Measurements from ENCODE around the gene SNX9. TPM values are rescaled to one million over a fixed set of nuclear protein-coding genes. Genes with fewer than 3 reads are reported as not detected.
"Not testable (repeated sequence)": the region's sequence is repeated elsewhere in the genome, so short reads cannot be mapped to it uniquely, and the experiment has no call there.

SNX9 gene
- total and polyA plus RNA-seq, 9 donors, result 20.2 to 36.9 (median 27.1) TPM

- WGBS (ENCODE audit: insufficient coverage), result no CpG with 5 or more reads among the region's 1 CpG
- H3K36me3 ChIP-seq (ENCODE audit: control insufficient read depth, insufficient read depth, low read length), result peaks cover 2% of the 10 kb centered on the region
- no peak overlapping the region for H3K27ac ChIP-seq (ENCODE audit: low read length)
These were observed 31.0 kb downstream of the SNX9 start for GRCh38 chr6:157853902-157854502.

DNA sequence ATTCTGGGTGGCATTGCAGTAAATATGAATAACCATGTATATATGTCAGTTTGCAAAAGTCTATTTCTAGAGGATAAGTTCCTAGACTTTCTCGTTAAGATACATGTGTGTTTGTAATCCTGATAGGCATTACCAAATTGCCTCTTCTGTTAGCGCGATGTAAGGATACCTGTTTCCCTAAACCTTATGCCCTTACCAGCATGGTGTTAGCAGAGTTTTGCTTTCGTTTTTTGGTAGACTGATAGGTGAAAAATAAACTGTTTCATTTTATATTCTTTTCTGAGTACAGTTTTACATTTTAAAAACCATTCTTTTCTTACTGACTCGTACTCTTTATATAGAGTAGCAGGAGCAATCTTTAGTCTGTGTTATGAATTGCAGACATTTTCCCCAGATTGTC, 32.3 kb downstream of the SNX9 start:
- DNase-seq, result no peak
- WGBS (ENCODE audit: insufficient coverage), result no CpG with 5 or more reads among the region's 5 CpGs
- Histone ChIP-seq H3K27ac (ENCODE audit: low read length) (no peak overlapping the region), H3K9me3 (replicated peaks; ENCODE audit: control insufficient read depth, low read depth, low read length) (peaks cover 19% of the 10 kb centered on the region), H3K4me1 (ENCODE audit: control insufficient read depth, insufficient read depth, low read length) (no peaks in the 10 kb centered on the region), H3K27me3 (ENCODE audit: control insufficient read depth, insufficient read depth, low read length) (no peaks in the 10 kb centered on the region), H3K4me3 (ENCODE audit: low read length) (no peak overlapping the region), H3K36me3 (ENCODE audit: control insufficient read depth, insufficient read depth, low read length) (peaks cover 2% of the 10 kb centered on the region)

More at GRCh38 chr6:157853902-157854502, 31.0 kb downstream of the SNX9 start:
- no peaks in the 10 kb centered on the region for H3K27me3 ChIP-seq (ENCODE audit: control insufficient read depth, insufficient read depth, low read length)
- no peak overlapping the region for H3K4me3 ChIP-seq (ENCODE audit: low read length)
- no peaks in the 10 kb centered on the region for H3K4me1 ChIP-seq (ENCODE audit: control insufficient read depth, insufficient read depth, low read length)
- DNase-seq, result no peak
- H3K9me3 ChIP-seq (replicated peaks; ENCODE audit: control insufficient read depth, low read depth, low read length), result peaks cover 19% of the 10 kb centered on the region

DNA sequence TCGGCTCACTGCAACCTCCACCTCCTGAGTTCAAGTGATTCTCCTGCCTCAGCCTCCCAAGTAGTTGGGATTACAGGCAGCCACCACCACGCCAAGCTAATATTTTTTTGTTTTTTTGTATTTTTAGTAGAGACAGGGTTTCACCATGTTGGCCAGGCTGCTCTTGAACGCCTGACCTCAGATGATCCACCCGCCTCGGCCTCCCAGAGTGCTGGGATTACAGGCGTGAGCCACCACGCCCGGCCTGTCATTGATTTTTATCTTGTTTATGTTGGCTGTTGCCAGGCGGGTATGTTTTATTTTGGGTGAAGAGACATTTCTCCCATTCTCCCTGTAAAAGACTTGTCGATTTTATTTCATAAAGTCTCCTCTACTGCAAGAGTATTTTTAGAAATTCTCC, 32.8 kb downstream of the SNX9 start:
- H3K27me3 ChIP-seq (ENCODE audit: control insufficient read depth, insufficient read depth, low read length); H3K36me3 ChIP-seq (ENCODE audit: control insufficient read depth, insufficient read depth, low read length); H3K4me1 ChIP-seq (ENCODE audit: control insufficient read depth, insufficient read depth, low read length); DNase-seq; H3K4me3 ChIP-seq (ENCODE audit: low read length); H3K27ac ChIP-seq (ENCODE audit: low read length): not testable (repeated sequence)
- peaks cover 19% of the 10 kb centered on the region for H3K9me3 ChIP-seq (replicated peaks; ENCODE audit: control insufficient read depth, low read depth, low read length)
- WGBS (ENCODE audit: insufficient coverage), result no CpG with 5 or more reads among the region's 10 CpGs

- WGBS (ENCODE audit: insufficient coverage), result no CpG with 5 or more reads among the region's 1 CpG
- not testable (repeated sequence) for H3K4me1 ChIP-seq (ENCODE audit: control insufficient read depth, insufficient read depth, low read length); H3K4me3 ChIP-seq (ENCODE audit: low read length); H3K36me3 ChIP-seq (ENCODE audit: control insufficient read depth, insufficient read depth, low read length); H3K27me3 ChIP-seq (ENCODE audit: control insufficient read depth, insufficient read depth, low read length); H3K9me3 ChIP-seq (replicated peaks; ENCODE audit: control insufficient read depth, low read depth, low read length); DNase-seq; H3K27ac ChIP-seq (ENCODE audit: low read length)
These were observed 35.6 kb downstream of the SNX9 start for GRCh38 chr6:157858664-157859063.

DNA sequence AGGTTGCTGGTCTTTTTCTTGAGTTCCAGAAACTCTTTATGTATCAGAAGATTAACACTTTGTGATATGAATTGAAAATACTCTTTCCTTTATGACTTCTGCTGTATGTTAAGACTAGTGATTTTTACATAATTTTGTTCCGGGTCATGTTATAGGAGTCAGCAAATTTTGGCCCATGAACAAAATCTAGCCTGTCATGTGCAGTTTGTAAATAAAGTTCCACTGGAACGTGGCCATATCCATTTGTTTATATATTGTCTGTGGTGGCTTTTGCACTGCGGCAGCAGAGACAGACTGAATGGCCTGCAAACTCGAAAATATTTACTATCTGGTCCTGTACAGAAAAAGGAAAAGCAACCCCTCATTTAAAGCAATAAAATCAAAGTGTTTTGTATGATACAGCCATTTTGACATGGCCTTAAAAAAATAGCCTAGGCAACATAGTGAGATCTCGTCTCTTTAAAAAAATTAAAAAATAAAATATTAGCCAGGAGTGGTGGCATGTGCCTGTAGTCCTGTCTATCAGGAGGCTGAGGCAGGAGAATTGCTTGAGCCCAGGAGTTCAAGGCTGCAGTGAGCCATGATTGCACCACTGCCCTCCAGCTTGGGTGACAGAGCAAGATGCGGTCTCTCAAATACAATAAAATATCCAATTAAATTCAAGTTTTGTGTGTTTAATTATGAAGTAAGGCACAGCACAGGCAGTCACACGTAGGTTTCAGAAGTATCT, 36.9 kb downstream of the SNX9 start:
- DNase-seq, result no peak
- no peaks in the 10 kb centered on the region for H3K4me1 ChIP-seq (ENCODE audit: control insufficient read depth, insufficient read depth, low read length)
- no peak overlapping the region for H3K27ac ChIP-seq (ENCODE audit: low read length)
- no peaks in the 10 kb centered on the region for H3K27me3 ChIP-seq (ENCODE audit: control insufficient read depth, insufficient read depth, low read length)
- 31% methylated on average over 2 of the region's 7 CpGs for WGBS (ENCODE audit: insufficient coverage)
- H3K4me3 ChIP-seq (ENCODE audit: low read length), result no peak overlapping the region
- H3K36me3 ChIP-seq (ENCODE audit: control insufficient read depth, insufficient read depth, low read length), result no peaks in the 10 kb centered on the region
- no peaks in the 10 kb centered on the region for H3K9me3 ChIP-seq (replicated peaks; ENCODE audit: control insufficient read depth, low read depth, low read length)

- DNase-seq, result no peak
- H3K4me3 ChIP-seq (ENCODE audit: low read length), result no peak overlapping the region
- WGBS (ENCODE audit: insufficient coverage), result no CpG with 5 or more reads among the region's 4 CpGs
- no peaks in the 10 kb centered on the region for H3K27me3 ChIP-seq (ENCODE audit: control insufficient read depth, insufficient read depth, low read length)
- H3K9me3 ChIP-seq (replicated peaks; ENCODE audit: control insufficient read depth, low read depth, low read length), result no peaks in the 10 kb centered on the region
- no peak overlapping the region for H3K27ac ChIP-seq (ENCODE audit: low read length)
- H3K36me3 ChIP-seq (ENCODE audit: control insufficient read depth, insufficient read depth, low read length), result no peaks in the 10 kb centered on the region
- no peaks in the 10 kb centered on the region for H3K4me1 ChIP-seq (ENCODE audit: control insufficient read depth, insufficient read depth, low read length)
These were observed 37.5 kb downstream of the SNX9 start for GRCh38 chr6:157860505-157860991.

GRCh38 chr6:157861184-157861583, 38.1 kb downstream of the SNX9 start:
- no peaks in the 10 kb centered on the region for H3K4me1 ChIP-seq (ENCODE audit: control insufficient read depth, insufficient read depth, low read length)
- no peak for DNase-seq
- H3K9me3 ChIP-seq (replicated peaks; ENCODE audit: control insufficient read depth, low read depth, low read length), result no peaks in the 10 kb centered on the region
- WGBS (ENCODE audit: insufficient coverage), result 95% methylated on average over 2 of the region's 4 CpGs
- H3K27me3 ChIP-seq (ENCODE audit: control insufficient read depth, insufficient read depth, low read length), result no peaks in the 10 kb centered on the region
- no peak overlapping the region for H3K4me3 ChIP-seq (ENCODE audit: low read length)
- no peaks in the 10 kb centered on the region for H3K36me3 ChIP-seq (ENCODE audit: control insufficient read depth, insufficient read depth, low read length)
- H3K27ac ChIP-seq (ENCODE audit: low read length), result no peak overlapping the region

GRCh38 chr6:157861814-157862213, 38.8 kb downstream of the SNX9 start:
- Histone ChIP-seq H3K36me3 (ENCODE audit: control insufficient read depth, insufficient read depth, low read length) (no peaks in the 10 kb centered on the region), H3K9me3 (replicated peaks; ENCODE audit: control insufficient read depth, low read depth, low read length) (no peaks in the 10 kb centered on the region), H3K27ac (ENCODE audit: low read length) (no peak overlapping the region), H3K27me3 (ENCODE audit: control insufficient read depth, insufficient read depth, low read length) (no peaks in the 10 kb centered on the region), H3K4me1 (ENCODE audit: control insufficient read depth, insufficient read depth, low read length) (no peaks in the 10 kb centered on the region), H3K4me3 (ENCODE audit: low read length) (no peak overlapping the region)
- 100% methylated on average over 1 of the region's 3 CpGs for WGBS (ENCODE audit: insufficient coverage)
- no peak for DNase-seq

- Histone ChIP-seq H3K4me3 (ENCODE audit: low read length) (no peak overlapping the region), H3K4me1 (ENCODE audit: control insufficient read depth, insufficient read depth, low read length) (no peaks in the 10 kb centered on the region), H3K27me3 (ENCODE audit: control insufficient read depth, insufficient read depth, low read length) (no peaks in the 10 kb centered on the region), H3K27ac (ENCODE audit: low read length) (no peak overlapping the region), H3K9me3 (replicated peaks; ENCODE audit: control insufficient read depth, low read depth, low read length) (no peaks in the 10 kb centered on the region), H3K36me3 (ENCODE audit: control insufficient read depth, insufficient read depth, low read length) (no peaks in the 10 kb centered on the region)
- WGBS (ENCODE audit: insufficient coverage), result no CpG with 5 or more reads among the region's 1 CpG
- no peak for DNase-seq
These were observed 39.7 kb downstream of the SNX9 start for GRCh38 chr6:157862706-157863105.

DNA sequence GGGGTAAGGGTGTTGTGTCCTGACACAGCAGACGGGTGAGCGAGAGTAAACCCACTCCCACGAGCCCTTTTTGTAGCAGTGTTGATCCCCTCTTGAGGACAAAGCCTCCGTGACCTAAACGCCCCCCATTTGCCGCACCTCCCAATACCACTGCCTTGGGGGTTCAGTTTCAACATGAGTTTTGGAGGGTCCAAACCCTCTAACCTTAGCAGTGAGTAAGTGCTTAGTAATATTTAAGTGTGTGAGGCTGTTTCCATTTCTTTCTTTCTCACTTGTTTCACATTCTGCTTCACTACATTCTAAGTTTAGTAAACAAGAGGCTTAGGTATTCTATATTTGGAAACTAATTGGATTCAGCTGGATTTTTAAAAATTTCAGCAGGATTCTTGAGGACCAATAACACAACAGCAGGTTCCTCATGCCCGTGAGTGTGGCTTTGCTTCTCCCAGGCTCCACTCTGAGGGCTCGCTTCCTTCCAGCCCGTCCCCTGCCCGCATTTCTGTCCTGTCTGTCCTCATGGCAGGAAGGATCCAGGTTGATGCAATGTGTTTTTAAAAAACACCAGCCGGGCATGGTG, 41.2 kb downstream of the SNX9 start:
- H3K4me3 ChIP-seq (ENCODE audit: low read length), result no peak overlapping the region
- no peak overlapping the region for H3K27ac ChIP-seq (ENCODE audit: low read length)
- WGBS (ENCODE audit: insufficient coverage), result 94% methylated on average over 5 of the region's 11 CpGs
- H3K27me3 ChIP-seq (ENCODE audit: control insufficient read depth, insufficient read depth, low read length), result no peaks in the 10 kb centered on the region
- H3K4me1 ChIP-seq (ENCODE audit: control insufficient read depth, insufficient read depth, low read length), result no peaks in the 10 kb centered on the region
- H3K9me3 ChIP-seq (replicated peaks; ENCODE audit: control insufficient read depth, low read depth, low read length), result no peaks in the 10 kb centered on the region
- DNase-seq, result no peak
- peaks cover 6% of the 10 kb centered on the region for H3K36me3 ChIP-seq (ENCODE audit: control insufficient read depth, insufficient read depth, low read length)
